ENCODE results near the gene KLHDC7B.

Gene KLHDC7B

GRCh38 chr22:50575426-50575941 is 29.8 kb downstream of the KLHDC7B start:
- DNase-seq = no peak

DNA sequence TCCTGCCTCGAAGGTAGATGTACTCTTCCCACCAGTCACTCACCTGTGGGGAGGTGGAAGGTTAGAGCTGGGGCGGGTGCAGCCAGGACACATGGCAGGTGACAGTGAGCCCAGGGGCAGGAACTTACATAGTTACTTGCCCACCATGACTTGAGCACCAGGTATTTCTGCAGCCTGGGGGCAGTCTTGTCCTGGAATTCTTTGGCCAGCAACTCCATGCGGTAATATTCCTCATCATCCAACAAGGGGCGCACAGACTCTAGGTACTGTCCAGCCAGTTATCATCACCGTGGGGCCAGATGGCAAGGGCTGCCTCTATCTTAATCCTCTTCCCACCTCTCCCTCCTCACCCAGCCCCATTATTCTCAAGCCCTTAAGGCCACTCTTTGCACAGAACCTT is 30.4 kb downstream of the KLHDC7B start:
- peak; percentile 2 for DNase-seq

DNA sequence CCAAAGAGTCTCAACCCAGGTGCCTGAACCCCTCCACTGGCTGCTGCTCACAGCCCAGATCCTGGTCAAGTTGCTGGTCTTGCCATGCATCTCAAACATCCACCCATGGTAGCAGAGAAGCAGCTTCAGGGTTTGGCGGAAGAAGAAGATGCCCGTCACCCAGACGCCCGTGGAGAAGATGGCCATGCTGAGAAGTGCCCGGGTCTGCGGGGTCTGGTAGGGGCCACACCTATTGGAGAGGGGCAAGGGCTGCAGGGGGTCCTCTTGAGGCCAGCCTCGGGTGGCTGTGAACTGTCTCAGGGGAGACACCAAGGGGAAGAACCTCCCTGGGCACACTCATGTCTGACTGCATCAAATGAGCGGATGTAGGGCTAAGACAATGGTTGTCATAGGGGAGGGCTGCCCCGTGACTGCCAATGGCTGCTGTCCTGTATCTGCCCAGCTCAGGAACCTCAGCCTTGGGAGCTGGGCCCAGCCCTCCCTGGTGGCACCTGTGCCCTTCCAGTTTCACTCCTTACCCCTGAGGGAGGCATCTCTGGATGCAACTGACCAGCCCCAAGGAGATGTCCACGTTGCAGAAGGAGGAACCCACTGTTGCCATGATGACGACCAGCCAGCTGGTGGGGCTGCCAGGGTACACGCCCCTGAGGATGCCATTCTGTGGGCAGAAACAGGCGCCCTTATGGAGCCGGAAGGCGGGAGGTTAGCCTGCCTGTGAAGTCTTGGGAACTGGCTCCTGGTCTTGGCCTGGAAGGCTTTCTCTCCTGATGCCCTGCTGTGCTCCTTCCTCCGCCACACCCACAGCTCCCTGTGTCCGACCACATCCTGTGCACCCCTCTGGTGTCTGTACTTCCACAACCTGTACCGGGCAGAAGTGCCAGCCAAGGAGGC is 31.4 kb downstream of the KLHDC7B start:
- no peak for DNase-seq

- DNase-seq = no peak
Measured at GRCh38 chr22:50577697-50577986, 31.9 kb downstream of the KLHDC7B start.

- no peak for DNase-seq
Measured at GRCh38 chr22:50577987-50578775, 32.5 kb downstream of the KLHDC7B start, which contains the start of gene CPT1B. Gene CPT1B, minus strand, starts transcription at chr22:50578427. Its CDS starts 512 bp downstream, at chr22:50577915.

DNA sequence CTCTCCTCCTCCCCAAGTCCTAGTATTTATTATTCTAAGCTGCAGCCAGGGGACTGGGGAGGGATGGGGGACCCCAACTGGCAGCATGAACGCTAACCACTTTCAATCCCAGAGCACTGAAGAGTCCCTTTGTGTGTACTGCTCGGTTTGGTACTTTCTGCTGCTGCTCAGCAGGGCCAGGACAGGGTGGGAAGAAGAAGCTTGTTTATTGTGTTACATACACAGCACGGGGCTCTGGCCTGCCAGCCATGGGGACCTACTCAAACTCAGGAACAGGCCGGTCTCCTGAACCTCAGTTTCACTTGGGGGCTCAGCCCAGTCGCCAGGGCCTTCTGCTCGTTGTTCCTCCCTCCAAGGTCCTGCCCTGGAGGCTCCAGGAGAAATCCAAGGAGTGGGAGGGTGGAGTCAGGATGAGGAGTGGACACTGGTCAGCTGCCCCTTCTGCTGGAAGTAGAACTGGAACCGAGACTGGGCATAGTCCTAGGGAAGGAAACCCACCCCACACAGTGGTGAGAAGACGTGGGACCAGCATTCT is 33.1 kb downstream of the KLHDC7B start:
- no peak for DNase-seq

DNA sequence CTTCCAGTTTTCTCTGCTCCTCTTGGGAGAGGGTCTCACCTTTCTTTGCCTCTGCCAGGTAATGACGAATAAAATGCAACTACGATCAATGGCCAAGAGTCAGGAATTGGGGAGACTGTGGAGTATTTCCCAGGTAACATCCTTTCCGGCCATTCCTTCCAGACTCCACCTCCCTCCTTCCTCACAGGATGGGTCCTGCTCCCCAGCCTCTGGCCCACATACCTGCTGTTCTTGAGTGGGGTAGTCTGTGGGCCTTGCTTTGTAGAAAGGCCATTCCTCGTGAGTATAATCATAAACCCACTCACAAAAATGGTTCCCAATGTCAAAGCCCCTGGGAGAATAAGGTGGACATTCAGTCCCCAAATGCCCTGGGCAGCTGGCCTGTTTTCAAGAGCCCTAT is 34.1 kb downstream of the KLHDC7B start:
- DNase-seq = no peak

DNA sequence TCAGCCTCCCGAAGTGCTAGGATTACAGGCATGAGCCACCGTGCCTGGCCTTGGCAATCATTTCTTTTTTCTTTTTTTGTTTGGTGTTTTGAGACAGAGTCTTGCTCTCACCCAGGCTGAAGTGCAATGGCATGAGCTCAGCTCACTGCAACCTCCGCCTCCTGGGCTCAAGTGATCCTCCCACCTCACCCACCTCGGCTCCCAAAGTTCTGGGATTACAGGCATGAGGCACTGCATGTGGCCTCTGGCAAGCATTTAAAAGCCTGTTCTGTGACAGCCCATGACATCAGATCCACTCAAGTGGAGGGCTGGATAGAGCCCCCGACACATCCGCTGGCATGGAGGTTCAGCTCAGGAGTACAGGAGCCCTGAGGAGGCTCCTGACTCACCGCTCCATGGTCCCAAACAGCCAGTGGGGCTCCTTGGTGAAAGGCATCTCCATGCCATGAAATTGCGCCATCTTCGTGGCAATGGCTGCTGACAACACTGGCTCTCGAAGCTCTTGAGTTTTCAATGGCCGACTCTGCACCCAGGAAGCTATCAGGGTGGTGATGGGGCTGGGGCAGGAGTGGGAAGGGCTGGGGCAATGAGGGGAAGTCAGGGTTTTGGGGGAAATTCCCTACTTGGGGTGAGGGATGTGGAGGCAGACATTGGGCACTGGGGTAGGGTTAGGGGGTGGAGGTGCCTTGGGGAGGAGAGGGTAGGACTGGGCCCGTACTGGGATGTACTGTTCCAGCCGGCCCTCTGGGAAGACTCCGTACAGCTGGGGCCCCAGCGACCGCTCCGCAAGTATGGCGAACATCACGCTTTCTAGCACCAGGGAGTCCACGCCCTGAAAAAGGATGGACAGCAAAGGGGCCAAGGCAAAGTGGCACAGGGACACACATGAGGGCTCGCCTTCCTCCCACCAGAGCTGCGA is 35.6 kb downstream of the KLHDC7B start:
- no peak for DNase-seq

DNA sequence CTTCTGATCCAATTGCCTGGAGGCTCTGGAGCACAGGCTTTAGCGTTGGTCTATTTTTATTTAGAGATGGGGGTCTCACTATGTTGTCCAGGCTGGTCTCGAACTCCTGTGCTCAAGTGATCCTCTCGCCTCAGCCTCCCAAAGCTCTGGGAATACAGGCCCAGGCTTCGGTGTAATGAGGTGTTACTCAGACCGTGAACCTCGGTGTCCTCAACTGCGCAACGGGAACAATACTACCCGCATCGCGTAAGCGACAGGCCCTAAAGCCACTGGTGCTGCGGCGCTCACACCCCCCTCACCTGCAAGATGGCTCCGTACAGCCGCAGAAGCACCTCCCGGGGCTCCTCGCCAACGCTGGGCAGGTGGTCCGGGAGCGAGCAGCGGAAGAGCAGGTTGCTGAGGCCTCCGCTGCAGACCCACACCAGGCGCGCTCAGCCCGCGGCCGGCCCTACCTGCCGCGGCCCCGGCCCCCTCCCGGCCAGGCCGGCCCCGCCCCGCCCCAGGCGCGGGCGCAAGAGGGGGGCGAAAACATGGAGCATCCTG is 36.3 kb downstream of the KLHDC7B start:
- DNase-seq = no peak

GRCh38 chr22:50582493-50583293 is 37.0 kb downstream of the KLHDC7B start, which contains the start of gene CHKB:
Gene CHKB, minus strand, starts transcription at chr22:50582849. Its CDS starts 68 bp downstream, at chr22:50582781.
- DNase-seq = peak; percentile 97

GRCh38 chr22:50583294-50583861 is 37.7 kb downstream of the KLHDC7B start:
- DNase-seq = no peak

- DNase-seq = no peak
Measured at GRCh38 chr22:50584106-50585096, 38.7 kb downstream of the KLHDC7B start.

- no peak for DNase-seq
Measured at GRCh38 chr22:50585238-50585637, 39.5 kb downstream of the KLHDC7B start.

DNA sequence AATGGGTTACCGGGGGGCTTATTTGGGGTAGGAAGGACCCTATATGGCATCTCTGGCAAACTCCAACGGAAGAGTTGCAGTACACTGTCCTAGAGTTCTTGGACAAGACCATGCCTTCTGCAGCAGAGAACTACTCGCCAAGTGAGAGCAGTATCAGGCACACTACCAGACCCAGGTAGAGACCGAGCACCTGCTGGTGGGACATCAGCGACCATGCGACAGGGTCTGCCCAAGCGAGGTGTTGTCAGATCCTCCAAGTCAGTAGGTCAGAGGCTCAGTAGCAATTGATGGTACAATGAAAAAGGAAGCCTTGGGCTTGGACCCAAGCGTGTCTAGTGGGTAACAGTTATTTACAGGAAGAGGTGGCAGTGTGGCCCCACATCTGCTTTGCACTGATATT is 40.1 kb downstream of the KLHDC7B start:
- no peak for DNase-seq

GRCh38 chr22:50586416-50586815 is 40.7 kb downstream of the KLHDC7B start:
- DNase-seq = no peak

DNA sequence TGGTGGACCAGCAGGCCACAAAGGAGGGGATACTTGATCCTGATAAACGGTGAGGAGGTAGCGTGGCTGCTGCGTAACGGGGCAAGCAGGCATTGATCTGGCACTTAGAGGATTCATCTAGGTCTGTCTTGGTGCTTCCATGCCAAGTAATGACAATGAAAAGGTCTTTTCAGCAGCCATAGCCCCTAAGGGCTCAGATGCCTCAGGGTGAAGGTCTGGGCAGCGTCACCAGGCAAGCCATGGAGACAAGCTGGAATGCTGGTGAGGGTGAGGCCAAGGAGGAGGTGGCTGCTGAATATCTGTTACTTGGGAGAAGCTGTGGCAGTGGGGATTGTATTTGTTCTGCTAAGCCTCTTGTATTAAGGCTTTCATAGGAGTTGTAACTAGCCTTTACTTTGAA is 41.7 kb downstream of the KLHDC7B start:
- DNase-seq = no peak

DNA sequence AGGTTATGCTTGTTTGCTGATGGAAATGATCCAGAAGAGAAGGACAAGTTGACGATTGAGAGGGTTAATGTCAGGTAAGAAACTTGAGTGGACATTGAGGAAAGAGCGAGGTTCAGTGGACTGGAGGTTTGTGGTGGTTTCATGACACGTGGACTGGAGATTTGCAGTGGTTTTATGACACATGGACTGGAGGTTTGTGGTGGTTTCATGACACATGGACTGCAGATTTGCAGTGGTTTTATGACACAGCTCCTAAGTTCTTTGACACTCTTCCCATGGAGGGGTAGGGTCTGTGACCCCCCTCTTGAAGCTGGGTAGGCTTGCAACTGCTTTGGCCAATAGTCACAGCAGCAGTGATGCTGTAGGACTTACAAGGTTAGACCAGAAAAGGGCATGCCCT is 49.5 kb downstream of the KLHDC7B start:
- DNase-seq = no peak

DNA sequence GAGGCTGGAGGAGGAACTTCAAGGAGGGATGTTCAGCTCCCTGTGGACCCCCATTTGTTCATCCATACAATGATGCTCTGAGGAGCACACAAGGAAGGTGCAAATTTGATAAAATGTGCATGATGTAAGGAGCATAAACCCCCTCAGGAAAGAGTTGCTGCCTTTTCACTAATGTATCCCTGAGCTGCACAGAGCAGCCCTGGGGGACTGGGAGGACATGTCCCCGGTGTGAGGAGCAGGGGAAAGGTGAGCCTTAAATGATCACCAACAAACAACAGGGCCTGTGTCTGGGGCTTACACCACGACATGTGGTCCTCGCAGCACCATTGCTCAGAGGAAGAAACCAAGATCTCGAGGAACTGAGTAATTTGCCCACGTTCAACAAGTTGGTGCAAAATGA is 51.4 kb downstream of the KLHDC7B start:
- DNase-seq = no peak

DNA sequence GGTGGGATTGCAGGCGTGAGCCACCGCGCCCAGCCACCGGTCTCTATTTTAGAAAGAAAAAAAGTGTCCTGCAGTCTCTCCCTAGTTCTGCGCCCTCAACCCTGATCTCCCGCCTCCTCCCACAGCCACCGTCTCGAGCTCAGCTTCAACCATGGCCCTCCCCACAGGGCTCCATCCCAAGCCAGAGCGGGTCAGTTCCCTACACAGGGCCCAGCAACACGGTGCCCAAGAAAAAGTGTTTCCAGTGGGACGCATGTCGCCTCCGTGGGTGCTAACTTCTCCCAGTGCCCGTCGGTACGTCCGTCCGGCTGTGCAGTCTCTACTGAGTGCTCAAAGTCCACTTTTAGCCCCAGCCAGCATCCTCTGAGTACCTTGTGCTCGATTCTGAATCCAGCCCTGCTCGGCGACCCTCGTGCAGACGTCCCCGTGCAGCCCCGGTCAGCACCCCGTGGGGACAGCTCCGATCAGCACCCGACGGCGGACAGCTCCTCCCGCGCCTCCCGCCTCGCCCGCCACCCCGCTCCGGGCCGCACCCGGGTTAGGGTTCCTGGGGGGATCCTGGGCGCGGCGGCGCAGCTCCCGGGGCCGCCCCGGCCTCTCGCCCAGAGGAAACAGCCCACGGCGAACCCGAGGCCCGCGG is 54.2 kb downstream of the KLHDC7B start:
- no peak for DNase-seq
